Uterus (tissue), 2 donors: ENCODE data around the gene UGT1A3.

Experiments
- POLR2A ChIP-seq, 2 donors: fragments of 450-650 bp; IDR thresholded peaks; one replicate each; pipeline ENCODE4 v1.6.1; 2016; ENCODE audit warnings: antibody characterized with exemption in 2 of 2, mild to moderate bottlenecking in 1 of 2, moderate library complexity in 1 of 2
- TF ChIP-seq, protein P1 (sequence below), 4 experiments: fragments of 200-600 bp in 2 of 4; fragments of 450-650 bp in 2 of 4; sonication (generic) in 2 of 4; IDR thresholded peaks; one replicate each; pipeline ENCODE4 v1.5.1; 2016 to 2019; ENCODE audit warnings: antibody characterized with exemption in 4 of 4, mild to moderate bottlenecking in 2 of 4, moderate library complexity in 1 of 4

DNA sequence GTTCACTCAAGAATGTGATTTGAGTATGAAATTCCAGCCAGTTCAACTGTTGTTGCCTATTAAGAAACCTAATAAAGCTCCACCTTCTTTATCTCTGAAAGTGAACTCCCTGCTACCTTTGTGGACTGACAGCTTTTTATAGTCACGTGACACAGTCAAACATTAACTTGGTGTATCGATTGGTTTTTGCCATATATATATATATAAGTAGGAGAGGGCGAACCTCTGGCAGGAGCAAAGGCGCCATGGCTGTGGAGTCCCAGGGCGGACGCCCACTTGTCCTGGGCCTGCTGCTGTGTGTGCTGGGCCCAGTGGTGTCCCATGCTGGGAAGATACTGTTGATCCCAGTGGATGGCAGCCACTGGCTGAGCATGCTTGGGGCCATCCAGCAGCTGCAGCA, 31.2 kb downstream of the UGT1A3 start, which contains the start of gene UGT1A1:
- TF ChIP-seq, protein P1, sequence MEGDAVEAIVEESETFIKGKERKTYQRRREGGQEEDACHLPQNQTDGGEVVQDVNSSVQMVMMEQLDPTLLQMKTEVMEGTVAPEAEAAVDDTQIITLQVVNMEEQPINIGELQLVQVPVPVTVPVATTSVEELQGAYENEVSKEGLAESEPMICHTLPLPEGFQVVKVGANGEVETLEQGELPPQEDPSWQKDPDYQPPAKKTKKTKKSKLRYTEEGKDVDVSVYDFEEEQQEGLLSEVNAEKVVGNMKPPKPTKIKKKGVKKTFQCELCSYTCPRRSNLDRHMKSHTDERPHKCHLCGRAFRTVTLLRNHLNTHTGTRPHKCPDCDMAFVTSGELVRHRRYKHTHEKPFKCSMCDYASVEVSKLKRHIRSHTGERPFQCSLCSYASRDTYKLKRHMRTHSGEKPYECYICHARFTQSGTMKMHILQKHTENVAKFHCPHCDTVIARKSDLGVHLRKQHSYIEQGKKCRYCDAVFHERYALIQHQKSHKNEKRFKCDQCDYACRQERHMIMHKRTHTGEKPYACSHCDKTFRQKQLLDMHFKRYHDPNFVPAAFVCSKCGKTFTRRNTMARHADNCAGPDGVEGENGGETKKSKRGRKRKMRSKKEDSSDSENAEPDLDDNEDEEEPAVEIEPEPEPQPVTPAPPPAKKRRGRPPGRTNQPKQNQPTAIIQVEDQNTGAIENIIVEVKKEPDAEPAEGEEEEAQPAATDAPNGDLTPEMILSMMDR (IDR thresholded peaks at IDR 0.05) = no peak
- no peak for TF ChIP-seq POLR2A (IDR thresholded peaks at IDR 0.05)
